Sigmoid colon (tissue), 7 donors: ENCODE measurements around the gene ZNF771. TPM values are rescaled to one million over a fixed set of nuclear protein-coding genes. Genes with fewer than 3 reads are reported as not detected.

Source experiments
- DNase-seq: peaks from one replicate; pipeline ENCODE4 v3.0.0-alpha.2; 2019
- H3K27ac ChIP-seq, 4 donors: fragments of 200-600 bp; sonication (generic); one replicate each; pipeline ENCODE4 v1.5.1; 2016 to 2019; ENCODE audit warnings: mild to moderate bottlenecking in 1 of 4
- H3K27me3 ChIP-seq, 3 donors: fragments of 200-600 bp; sonication (generic); one replicate each; pipeline ENCODE4 v1.5.1; 2019; ENCODE audit warnings: mild to moderate bottlenecking in 1 of 3
- H3K36me3 ChIP-seq, 4 donors: fragments of 200-600 bp; sonication (generic); one replicate each; pipeline ENCODE4 v1.5.1; 2016 to 2019
- H3K4me1 ChIP-seq, 4 donors: fragments of 200-600 bp; sonication (generic); one replicate each; pipeline ENCODE4 v1.5.1; 2017 to 2019
- H3K4me3 ChIP-seq, 4 donors: fragments of 200-600 bp; sonication (generic); one replicate each; pipeline ENCODE4 v1.5.1; 2017 to 2019; ENCODE audit warnings: mild to moderate bottlenecking in 2 of 4, moderate library complexity in 1 of 4
- H3K9me3 ChIP-seq, 4 donors: fragments of 200-600 bp in 3 of 4; sonication (generic) in 3 of 4; one replicate each; pipeline versions ENCODE4 v1.5.1 to v1.6.1; 2013 to 2019
- EP300 ChIP-seq, 4 donors: sonication (generic); formaldehyde crosslinking; IDR thresholded peaks; one replicate each; pipeline ENCODE4 v1.6.1; 2017; ENCODE audit warnings: antibody characterized with exemption in 4 of 4
- POLR2A ChIP-seq, 2 donors: fragments of 450-650 bp; IDR thresholded peaks; one replicate each; pipeline ENCODE4 v1.6.1; 2016; ENCODE audit warnings: antibody characterized with exemption in 2 of 2, mild to moderate bottlenecking in 2 of 2, moderate library complexity in 2 of 2
- POLR2AphosphoS5 ChIP-seq, 4 donors: sonication (generic); formaldehyde crosslinking; IDR thresholded peaks; one replicate each; pipeline ENCODE4 v1.6.1; 2017; ENCODE audit warnings: antibody characterized with exemption in 4 of 4
- WGBS, 2 donors: extraction: QIAGEN DNeasy Blood & Tissue Kit; methylation state at CpG; one replicate each; pipeline ENCODE4 v1.1.7; 2013; 5-methylcytosine and 5-hydroxymethylcytosine counted together
- intact Hi-C: fragments of 100-400 bp; cut with DNase I; formaldehyde crosslinking; loops from one replicate; pipeline ENCODE4 v1.15.1; 2023
- polyA plus RNA-seq, 3 donors: library from polyadenylated mRNA; stranded (reverse); fragments of 200-250 nt; gene quantifications; one replicate each; pipeline ENCODE4 v1.2.3, GENCODE V29; 2013
- total RNA-seq, 4 donors: library from RNA; depleted of rRNA; stranded (reverse); fragments of >200 nt; gene quantifications; one replicate each; pipeline ENCODE4 v1.1.0, GENCODE V29; 2016
- TF ChIP-seq, protein P1 (sequence below), 4 experiments: fragments of 450-650 bp in 3 of 4; fragments of 200-600 bp in 1 of 4; IDR thresholded peaks; one replicate each; pipeline ENCODE4 v1.5.1; 2016 to 2019; ENCODE audit warnings: antibody characterized with exemption in 4 of 4, mild to moderate bottlenecking in 3 of 4, moderate library complexity in 2 of 4
- donor health status: healthy with polysubstance abuse.
- donor health status: Bipolar disorder and iron deficiency.
- donor health status: healthy.

ZNF771 gene
- total and polyA plus RNA-seq, 7 donors, result 2.5 to 30.7 (median 17.4) TPM

DNA sequence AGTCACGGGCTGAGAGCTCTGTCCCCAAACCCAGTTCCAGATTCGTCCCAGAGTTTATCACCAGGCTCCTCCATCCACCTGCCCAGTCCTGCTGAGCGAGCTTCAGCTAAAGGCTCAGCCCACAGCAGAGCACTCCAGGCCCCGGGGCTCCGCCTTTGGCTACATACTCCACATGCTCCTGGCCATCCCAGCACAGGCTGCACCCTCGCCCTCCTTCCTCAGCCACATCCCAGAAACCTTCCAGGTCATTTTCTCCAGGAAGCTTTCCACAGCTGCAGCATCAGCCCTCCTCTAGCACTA is 47.6 kb upstream of the ZNF771 start:
- Histone ChIP-seq H3K36me3 (peaks cover 0 to 69% (median 31%) of the 10 kb centered on the region in 4 donors), H3K9me3 (no peaks in the 10 kb centered on the region), H3K4me3 (no peak overlapping the region), H3K27me3 (no peaks in the 10 kb centered on the region), H3K4me1 (peaks cover 0 to 20% (median 14%) of the 10 kb centered on the region in 4 donors), H3K27ac (no peak overlapping the region)
- peak; percentile 48 for DNase-seq
- intact Hi-C loops, result no loop called here
- no peak for TF ChIP-seq EP300 (IDR thresholded peaks at IDR 0.05)
- no peak for TF ChIP-seq POLR2A (IDR thresholded peaks at IDR 0.05)
- TF ChIP-seq, protein P1, sequence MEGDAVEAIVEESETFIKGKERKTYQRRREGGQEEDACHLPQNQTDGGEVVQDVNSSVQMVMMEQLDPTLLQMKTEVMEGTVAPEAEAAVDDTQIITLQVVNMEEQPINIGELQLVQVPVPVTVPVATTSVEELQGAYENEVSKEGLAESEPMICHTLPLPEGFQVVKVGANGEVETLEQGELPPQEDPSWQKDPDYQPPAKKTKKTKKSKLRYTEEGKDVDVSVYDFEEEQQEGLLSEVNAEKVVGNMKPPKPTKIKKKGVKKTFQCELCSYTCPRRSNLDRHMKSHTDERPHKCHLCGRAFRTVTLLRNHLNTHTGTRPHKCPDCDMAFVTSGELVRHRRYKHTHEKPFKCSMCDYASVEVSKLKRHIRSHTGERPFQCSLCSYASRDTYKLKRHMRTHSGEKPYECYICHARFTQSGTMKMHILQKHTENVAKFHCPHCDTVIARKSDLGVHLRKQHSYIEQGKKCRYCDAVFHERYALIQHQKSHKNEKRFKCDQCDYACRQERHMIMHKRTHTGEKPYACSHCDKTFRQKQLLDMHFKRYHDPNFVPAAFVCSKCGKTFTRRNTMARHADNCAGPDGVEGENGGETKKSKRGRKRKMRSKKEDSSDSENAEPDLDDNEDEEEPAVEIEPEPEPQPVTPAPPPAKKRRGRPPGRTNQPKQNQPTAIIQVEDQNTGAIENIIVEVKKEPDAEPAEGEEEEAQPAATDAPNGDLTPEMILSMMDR (IDR thresholded peaks at IDR 0.05), result no peak
- no peak for TF ChIP-seq POLR2AphosphoS5 (IDR thresholded peaks at IDR 0.05)
- 78 to 82% methylated on average over 6 of the region's 6 CpGs for WGBS, 2 donors

DNA sequence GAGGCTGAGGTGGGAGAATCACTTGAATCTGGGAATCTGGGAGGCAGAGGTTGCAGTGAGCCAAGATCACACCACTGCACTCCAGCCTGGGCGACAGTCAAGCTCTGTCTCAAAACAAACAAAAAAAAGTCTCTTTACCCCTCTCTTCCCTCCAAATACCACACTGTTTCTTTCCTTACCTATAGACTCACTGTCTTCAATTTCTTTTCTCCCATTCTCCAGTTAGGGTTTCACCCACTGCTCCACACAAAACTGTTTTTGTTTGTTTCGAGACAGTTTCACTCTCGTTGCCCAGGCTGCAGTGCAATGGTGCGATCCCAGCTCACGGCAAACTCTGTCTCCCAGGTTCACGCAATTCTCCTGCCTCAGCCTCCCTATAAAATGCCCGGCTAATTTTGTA is 46.2 kb upstream of the ZNF771 start:
- H3K4me1 ChIP-seq, result peaks cover 0 to 18% (median 13%) of the 10 kb centered on the region in 4 donors
- H3K36me3 ChIP-seq, result peaks cover 0 to 83% (median 35%) of the 10 kb centered on the region in 4 donors
- 95 to 96% methylated on average over 7 of the region's 7 CpGs for WGBS, 2 donors
- no peak for DNase-seq
- H3K4me3 ChIP-seq, result no peak overlapping the region
- TF ChIP-seq POLR2AphosphoS5 (IDR thresholded peaks at IDR 0.05) (no peak), EP300 (IDR thresholded peaks at IDR 0.05) (no peak), POLR2A (IDR thresholded peaks at IDR 0.05) (no peak)
- TF ChIP-seq, protein P1 (IDR thresholded peaks at IDR 0.05), result no peak
- no peaks in the 10 kb centered on the region for H3K27me3 ChIP-seq
- H3K9me3 ChIP-seq, result no peaks in the 10 kb centered on the region
- no peak overlapping the region for H3K27ac ChIP-seq
- intact Hi-C loops, result no loop called here

DNA sequence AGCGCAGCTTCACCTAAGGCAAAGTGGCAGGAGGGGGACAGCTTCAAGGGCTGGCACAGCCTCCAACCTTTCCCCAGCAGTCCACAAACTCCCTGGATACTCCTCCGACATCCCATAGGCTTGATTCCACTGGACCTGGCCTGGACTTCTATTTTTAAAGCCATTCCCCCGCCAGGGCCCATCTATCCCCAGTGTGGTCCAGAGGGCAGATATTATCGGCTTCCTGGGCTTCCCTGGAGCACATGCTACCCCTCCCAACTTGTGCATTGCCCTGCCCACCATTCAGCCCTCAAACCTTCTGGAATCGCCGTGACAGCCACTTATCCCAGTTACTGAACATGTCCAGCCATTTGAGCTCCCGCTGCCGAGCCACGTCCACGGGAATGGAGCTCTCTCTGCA is 42.2 kb upstream of the ZNF771 start:
- intact Hi-C loops, result no loop called here
- TF ChIP-seq POLR2AphosphoS5 (IDR thresholded peaks at IDR 0.05) (no peak), EP300 (IDR thresholded peaks at IDR 0.05) (no peak), POLR2A (IDR thresholded peaks at IDR 0.05) (no peak)
- TF ChIP-seq, protein P1 (IDR thresholded peaks at IDR 0.05), result no peak
- peaks cover 0 to 43% (median 37%) of the 10 kb centered on the region in 4 donors for H3K4me1 ChIP-seq
- no peak overlapping the region for H3K27ac ChIP-seq
- no peak for DNase-seq
- 88 to 92% methylated on average over 10 of the region's 10 CpGs for WGBS, 2 donors
- no peak overlapping the region for H3K4me3 ChIP-seq
- H3K27me3 ChIP-seq, result no peaks in the 10 kb centered on the region
- peaks cover 0 to 58% (median 11%) of the 10 kb centered on the region in 4 donors for H3K36me3 ChIP-seq
- H3K9me3 ChIP-seq, result no peaks in the 10 kb centered on the region

DNA sequence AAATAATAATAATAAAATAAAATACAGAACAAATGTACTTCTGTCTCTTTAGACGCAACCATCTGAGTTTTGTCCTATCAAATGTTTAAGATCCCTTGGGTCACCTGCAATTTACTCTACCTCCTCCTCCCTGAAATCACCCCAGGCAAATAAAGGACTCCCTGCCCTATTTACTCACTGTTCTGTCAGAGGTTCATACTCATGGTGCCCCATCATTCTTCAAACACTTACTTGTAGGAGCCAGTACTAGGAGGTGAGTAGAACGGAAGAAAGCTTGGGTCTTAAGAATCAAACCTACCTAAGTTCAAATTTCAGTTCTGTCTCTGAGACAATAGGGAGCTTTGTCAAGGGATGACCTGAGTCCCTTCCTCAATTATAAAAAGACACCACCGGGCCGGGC is 40.9 kb upstream of the ZNF771 start:
- intact Hi-C loops, result no loop called here
- H3K27me3 ChIP-seq, result no peaks in the 10 kb centered on the region
- peaks cover 0 to 49% (median 10%) of the 10 kb centered on the region in 4 donors for H3K36me3 ChIP-seq
- H3K4me3 ChIP-seq, result no peak overlapping the region
- no peaks in the 10 kb centered on the region for H3K9me3 ChIP-seq
- 85 to 89% methylated on average over 4 of the region's 4 CpGs for WGBS, 2 donors
- DNase-seq, result no peak
- no peak for TF ChIP-seq POLR2AphosphoS5 (IDR thresholded peaks at IDR 0.05)
- no peak for TF ChIP-seq EP300 (IDR thresholded peaks at IDR 0.05)
- peaks cover 0 to 48% (median 42%) of the 10 kb centered on the region in 4 donors for H3K4me1 ChIP-seq
- peak overlapping the region in 1 of 4 donors; percentile 1 for H3K27ac ChIP-seq

DNA sequence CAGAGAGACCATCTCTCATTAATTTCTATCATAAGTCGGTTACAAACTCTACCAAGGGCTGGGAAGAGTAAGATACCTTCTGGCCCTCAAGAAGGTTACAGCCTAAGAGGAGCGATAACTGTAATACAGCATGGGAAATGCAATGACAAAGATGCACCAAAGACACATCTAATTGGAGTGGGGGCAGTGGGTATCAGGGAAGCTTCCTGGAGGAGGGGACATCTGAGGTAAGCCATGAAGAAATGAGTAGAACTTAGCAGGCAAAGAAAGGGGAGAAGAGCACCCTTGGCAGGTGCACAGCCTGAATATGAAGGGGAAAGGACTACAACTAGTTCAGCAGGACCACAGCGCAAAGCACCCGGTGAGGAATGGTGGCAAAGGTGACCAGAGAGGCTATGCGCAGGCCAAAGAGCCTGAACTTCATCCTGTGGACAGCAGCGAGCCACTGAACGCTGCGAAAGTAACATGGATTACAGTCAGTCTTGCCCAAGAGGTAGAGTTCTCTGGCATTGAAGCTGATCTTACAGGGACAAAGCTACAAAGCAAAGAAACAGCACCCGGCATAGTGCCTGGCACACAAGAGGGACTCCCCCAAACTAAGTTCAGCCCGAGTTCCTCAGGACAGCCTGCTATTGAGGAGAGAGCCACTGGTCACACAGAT is 39.9 kb upstream of the ZNF771 start:
- 44 to 75% methylated on average over 10 of the region's 10 CpGs for WGBS, 2 donors
- DNase-seq, result no peak
- TF ChIP-seq POLR2AphosphoS5 (IDR thresholded peaks at IDR 0.05) (no peak), EP300 (IDR thresholded peaks at IDR 0.05) (no peak), POLR2A (IDR thresholded peaks at IDR 0.05) (no peak)
- TF ChIP-seq, protein P1 (IDR thresholded peaks at IDR 0.05), result no peak
- peak overlapping the region in 3 of 4 donors; percentile 94 to 99 (median 97) for H3K4me3 ChIP-seq
- H3K27ac ChIP-seq, result peak overlapping the region; percentile 75 to 90 (median 85)
- H3K4me1 ChIP-seq, result peaks cover 0 to 51% (median 43%) of the 10 kb centered on the region in 4 donors
- H3K27me3 ChIP-seq, result no peaks in the 10 kb centered on the region
- H3K9me3 ChIP-seq, result no peaks in the 10 kb centered on the region
- peaks cover 0 to 42% (median 8%) of the 10 kb centered on the region in 4 donors for H3K36me3 ChIP-seq
- intact Hi-C loops, result no loop called here
